GM12878 (cell line): ENCODE measurements around the gene BSN. TPM values are rescaled to one million over a fixed set of nuclear protein-coding genes. Genes with fewer than 3 reads are reported as not detected.

Experiments used
- ATAC-seq: fragments of 200-7000 bp; cut with Tn5 transposase; 3 replicates; pipeline ENCODE4 v1.9.1; 2020; ENCODE audit warnings: mild to moderate bottlenecking, moderate library complexity
- BruUV-seq: library from RNA; stranded (reverse); fragments of 400-500 nt; replicated peaks from 2 replicates; lab custom pipeline; 2021; lab: Mats Ljungman, UMichigan
- CTCF ChIA-PET: fragments of 300-600 bp; sonication (Branson Sonifier 250); formaldehyde crosslinking; extraction: SDS; loops from one replicate; lab custom pipeline; 2021; ENCODE audit warnings: inconsistent platforms; lab: Yijun Ruan, JAX
- POLR2A ChIA-PET: fragments of 350-600 bp; formaldehyde crosslinking; extraction: SDS; loops from one replicate; lab custom pipeline; 2021; ENCODE audit warnings: inconsistent platforms; lab: Charles Lee
- RAD21 ChIA-PET: fragments of 300-600 bp; sonication (Branson Sonifier 250); formaldehyde crosslinking; loops from one replicate; lab custom pipeline; 2023; ENCODE audit warnings: antibody characterized with exemption; ENCODE audit not compliant: unreplicated experiment; lab: Charles Lee
- SMC1A ChIA-PET: fragments of 300-600 bp; sonication (Branson Sonifier 250); formaldehyde crosslinking; loops from one replicate; lab custom pipeline; 2023; ENCODE audit not compliant: unreplicated experiment, uncharacterized antibody; lab: Charles Lee
- DNase-seq: peaks from one replicate; pipeline ENCODE4 v3.0.0-alpha.2; 2011; ENCODE audit warnings: low read depth, low spot score
- FAIRE-seq: peaks from 3 replicates; lab custom pipeline; 2011; peaks lifted over from hg19 to GRCh38; lab: Jason Lieb, UNC
- H2AFZ ChIP-seq: 2 replicates; pipeline ENCODE4 v1.6.0; 2011; ENCODE audit warnings: low read depth, low read length, control low read depth; ENCODE audit not compliant: control insufficient read depth
- H3K27ac ChIP-seq: 2 replicates; pipeline ENCODE4 v1.5.1; 2011; ENCODE audit warnings: control low read depth; ENCODE audit not compliant: control insufficient read depth, insufficient read depth
- H3K27me3 ChIP-seq, 2 experiments: replicated peaks in 1 of 2; 2 replicates each; pipeline versions ENCODE4 v1.6.0 to v1.6.1; 2011; ENCODE audit warnings: low read length in 1 of 2; ENCODE audit not compliant: control insufficient read depth in 2 of 2, insufficient read depth in 2 of 2
- H3K36me3 ChIP-seq, 2 experiments: 2 replicates each; pipeline ENCODE4 v1.5.1; 2011; ENCODE audit warnings: low read length in 1 of 2; ENCODE audit not compliant: control insufficient read depth in 2 of 2, insufficient read depth in 2 of 2
- H3K4me1 ChIP-seq: 2 replicates; pipeline ENCODE4 v1.6.1; 2011; ENCODE audit warnings: mild to moderate bottlenecking, low read length, moderate library complexity, mixed read lengths; ENCODE audit not compliant: control insufficient read depth, insufficient read depth
- H3K4me2 ChIP-seq: 2 replicates; pipeline ENCODE4 v1.6.0; 2011; ENCODE audit warnings: control low read depth; ENCODE audit not compliant: control insufficient read depth, insufficient read depth
- H3K4me3 ChIP-seq: fragments of 200-600 bp; sonication (generic); 2 replicates; pipeline ENCODE4 v1.5.1; 2016
- H3K79me2 ChIP-seq: 2 replicates; pipeline ENCODE4 v1.6.0; 2011; ENCODE audit warnings: low read length; ENCODE audit not compliant: control insufficient read depth, insufficient read depth
- H3K9ac ChIP-seq: 2 replicates; pipeline ENCODE4 v1.8.0; 2011; ENCODE audit warnings: low read length, control low read depth, mixed read lengths; ENCODE audit not compliant: control insufficient read depth, insufficient read depth
- H3K9me3 ChIP-seq: replicated peaks from 3 replicates; pipeline ENCODE4 v1.5.1; 2011; ENCODE audit warnings: mild to moderate bottlenecking, low read length; ENCODE audit not compliant: control insufficient read depth, insufficient read depth
- H4K20me1 ChIP-seq: 2 replicates; pipeline ENCODE4 v1.6.0; 2011; ENCODE audit not compliant: control insufficient read depth, insufficient read depth
- FOXM1 ChIP-seq: IDR thresholded peaks from 2 replicates; pipeline ENCODE4 v1.6.1; 2012; ENCODE audit warnings: low read depth, mild to moderate bottlenecking, inconsistent platforms, low read length, moderate library complexity
- GATAD2B ChIP-seq: fragments of 450-650 bp; conservative IDR thresholded peaks from 2 replicates; pipeline ENCODE4 v1.6.1; 2017; ENCODE audit warnings: low read depth, mild to moderate bottlenecking, moderate library complexity
- JUNB ChIP-seq: IDR thresholded peaks from 2 replicates; pipeline ENCODE4 v1.6.1; 2016; ENCODE audit warnings: antibody characterized with exemption, mild to moderate bottlenecking
- PAX5 ChIP-seq: IDR thresholded peaks from 2 replicates; pipeline ENCODE4 v1.6.1; 2011; ENCODE audit warnings: low read depth, low read length, borderline replicate concordance
- RELA ChIP-seq: fragments of 450-650 bp; IDR thresholded peaks from 2 replicates; pipeline ENCODE4 v1.8.0; 2014; ENCODE audit warnings: borderline replicate concordance; ENCODE audit not compliant: partially characterized antibody
- SRF ChIP-seq, 2 experiments: IDR thresholded peaks; 2 replicates each; pipeline ENCODE4 v1.6.1; 2011; ENCODE audit warnings: low read depth in 2 of 2, low read length in 2 of 2, mild to moderate bottlenecking in 1 of 2, moderate library complexity in 1 of 2
- SUZ12 ChIP-seq: fragments of 200-600 bp; sonication (generic); IDR thresholded peaks from one replicate; pipeline ENCODE4 v1.6.1; 2018; ENCODE audit warnings: antibody characterized with exemption, mild to moderate bottlenecking; ENCODE audit not compliant: unreplicated experiment
- TBL1XR1 ChIP-seq: IDR thresholded peaks from 2 replicates; pipeline ENCODE4 v1.6.1; 2012; ENCODE audit warnings: low read depth, low read length, improper control_type of control experiment
- USF1 ChIP-seq: IDR thresholded peaks from 2 replicates; pipeline ENCODE4 v1.6.1; 2011; ENCODE audit warnings: borderline replicate concordance, low read depth, mild to moderate bottlenecking, moderate library complexity, mixed read lengths, low read length; ENCODE audit not compliant: insufficient read depth; ENCODE audit errors: extremely low read length
- WRNIP1 ChIP-seq: IDR thresholded peaks from 2 replicates; pipeline ENCODE4 v1.6.1; 2011; ENCODE audit warnings: low read depth, low read length, improper control_type of control experiment, borderline replicate concordance
- ZNF274 ChIP-seq: IDR thresholded peaks from one replicate; pipeline ENCODE4 v1.8.0; 2011; ENCODE audit not compliant: insufficient read length, insufficient read depth
- WGBS: methylation state at CpG from one replicate; pipeline ENCODE4 v1.1.6; 2016; ENCODE audit warnings: low lambda C conversion rate; ENCODE audit not compliant: insufficient replicate concordance, insufficient coverage; ENCODE audit errors: missing lambda C conversion rate; 5-methylcytosine and 5-hydroxymethylcytosine counted together
- in situ Hi-C: fragments of 300-500 bp; cut with MboI; formaldehyde crosslinking; loops from 9 replicates; pipeline ENCODE4 v1.14.3; 2018; ENCODE audit warnings: mixed read lengths
- intact Hi-C: fragments of 100-400 bp; cut with micrococcal nuclease; formaldehyde crosslinking; loops from one replicate; pipeline ENCODE4 v1.14.2; 2022; ENCODE audit not compliant: unreplicated experiment
- polyA plus RNA-seq, 11 experiments: library from polyadenylated mRNA; depleted of rRNA in 4 of 11; unstranded in 6 of 11; stranded (reverse) in 5 of 11; fragments of >200 nt; fragmentation: Nextera tagmentation in 4 of 11; fragmentation: Illumina TruSeq in 1 of 11; extraction: Ambion mirVana in 4 of 11; extraction: Trizol in 1 of 11; gene quantifications; 1 replicate in 1 of 11; 2 replicates in 10 of 11; pipeline versions ENCODE4 v1.2.1 to v1.2.3, GENCODE V29; 2011 to 2016; ENCODE audit warnings: inconsistent platforms in 2 of 11, missing spikeins in 2 of 11, low read depth in 1 of 11
- total RNA-seq, 4 experiments: library from RNA; depleted of rRNA in 3 of 4; stranded (reverse); fragments of >200 nt in 3 of 4; fragmentation: Illumina TruSeq in 1 of 4; extraction: Trizol in 1 of 4; gene quantifications; 2 replicates each; pipeline versions ENCODE4 v1.2.1 to v1.2.3, GENCODE V29; 2013 to 2021
- TF ChIP-seq, protein P1 (sequence below): IDR thresholded peaks from 2 replicates; pipeline ENCODE4 v1.6.1; 2011; ENCODE audit warnings: low read depth, low read length, improper control_type of control experiment, borderline replicate concordance

The BSN gene
- total and polyA plus RNA-seq, 10 of the 15 experiments (the other 5 are each of a cell fraction or from before 2014, with no cell fraction given), result under 0.01 to 0.19 (median 0.05) TPM; not detected in 1

DNA sequence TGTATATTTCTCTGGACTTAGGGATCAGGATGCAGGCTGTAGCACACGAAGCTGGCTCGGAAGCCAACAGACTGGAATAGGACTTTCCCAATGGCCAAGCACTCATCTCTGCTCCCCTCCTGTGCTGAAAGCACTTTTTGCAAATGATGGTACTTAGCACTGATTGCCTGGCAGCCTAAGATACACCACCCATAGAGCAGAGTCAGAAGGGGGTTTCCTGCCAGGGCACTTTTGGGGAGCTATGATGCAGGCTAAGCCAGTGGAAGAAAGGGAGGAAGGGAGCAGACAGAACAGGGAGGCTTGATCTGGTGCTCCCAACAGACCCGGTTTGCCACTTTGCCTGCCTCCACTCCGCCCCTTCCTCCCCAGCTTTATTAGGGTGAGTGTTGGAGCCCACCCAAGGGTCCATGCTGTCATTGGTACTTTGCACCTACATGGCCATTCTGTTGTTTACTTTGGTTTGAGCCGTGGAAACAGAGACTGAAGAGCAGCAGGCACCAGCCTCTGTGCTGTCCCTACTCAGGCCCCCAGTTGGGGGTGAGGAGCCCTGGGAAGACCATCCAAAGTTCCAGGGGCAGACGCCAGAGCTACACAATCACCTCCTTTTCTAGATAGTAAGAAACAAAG, 15.9 kb downstream of the BSN start:
- ATAC-seq, result no peak
- intact Hi-C loops, result no loop called here

More for the DNA sequence above, 15.9 kb downstream of the BSN start:
- TF ChIP-seq SRF (IDR thresholded peaks at IDR 0.05; ENCODE audit: low read depth in 2 of 2, low read length in 2 of 2), result no peak
- TF ChIP-seq RELA, result no peak
- no peak for TF ChIP-seq ZNF274
- TF ChIP-seq GATAD2B, result no peak
- no peak for TF ChIP-seq WRNIP1
- TF ChIP-seq JUNB, result no peak
- TF ChIP-seq USF1, result no peak
- TF ChIP-seq PAX5, result no peak
- no peak for TF ChIP-seq TBL1XR1
- no peak for TF ChIP-seq SUZ12
- no peak for TF ChIP-seq FOXM1
- TF ChIP-seq, protein P1, sequence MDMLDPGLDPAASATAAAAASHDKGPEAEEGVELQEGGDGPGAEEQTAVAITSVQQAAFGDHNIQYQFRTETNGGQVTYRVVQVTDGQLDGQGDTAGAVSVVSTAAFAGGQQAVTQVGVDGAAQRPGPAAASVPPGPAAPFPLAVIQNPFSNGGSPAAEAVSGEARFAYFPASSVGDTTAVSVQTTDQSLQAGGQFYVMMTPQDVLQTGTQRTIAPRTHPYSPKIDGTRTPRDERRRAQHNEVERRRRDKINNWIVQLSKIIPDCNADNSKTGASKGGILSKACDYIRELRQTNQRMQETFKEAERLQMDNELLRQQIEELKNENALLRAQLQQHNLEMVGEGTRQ, result no peak
- Histone ChIP-seq H3K9me3 (no peaks in the 10 kb centered on the region), H3K36me3 (no peaks in the 10 kb centered on the region), H4K20me1 (no peaks in the 10 kb centered on the region), H3K27me3 (no peaks in the 10 kb centered on the region), H3K9ac (no peak overlapping the region), H3K79me2 (no peaks in the 10 kb centered on the region), H3K27ac (no peak overlapping the region), H2AFZ (no peak overlapping the region), H3K4me2 (no peak overlapping the region), H3K4me3 (no peak overlapping the region), H3K4me1 (no peaks in the 10 kb centered on the region)
- 12% methylated on average over 6 of the region's 6 CpGs for WGBS
- BruUV-seq, result no TSS peak
- ChIA-PET CTCF (no interaction called here), POLR2A (no interaction called here), RAD21 (interaction anchor here (0.5 to 0.6 kb wide), 2 partner anchors 281 to 641 kb away, joined by 3 to 5 read pairs; no protein-coding TSS in a partner anchor), SMC1A (interaction anchor here (1.0 kb wide), 1 partner anchor 20 kb away, joined by 3 read pairs; no protein-coding TSS in a partner anchor)
- DNase-seq (no peak), FAIRE-seq (no peak)
- in situ Hi-C loops, result no loop called here
